ENCODE results near the gene WRAP73.
A peak's percentile ranks its signal among the peaks of the same experiment; 100 is the strongest.

WRAP73 gene

DNA sequence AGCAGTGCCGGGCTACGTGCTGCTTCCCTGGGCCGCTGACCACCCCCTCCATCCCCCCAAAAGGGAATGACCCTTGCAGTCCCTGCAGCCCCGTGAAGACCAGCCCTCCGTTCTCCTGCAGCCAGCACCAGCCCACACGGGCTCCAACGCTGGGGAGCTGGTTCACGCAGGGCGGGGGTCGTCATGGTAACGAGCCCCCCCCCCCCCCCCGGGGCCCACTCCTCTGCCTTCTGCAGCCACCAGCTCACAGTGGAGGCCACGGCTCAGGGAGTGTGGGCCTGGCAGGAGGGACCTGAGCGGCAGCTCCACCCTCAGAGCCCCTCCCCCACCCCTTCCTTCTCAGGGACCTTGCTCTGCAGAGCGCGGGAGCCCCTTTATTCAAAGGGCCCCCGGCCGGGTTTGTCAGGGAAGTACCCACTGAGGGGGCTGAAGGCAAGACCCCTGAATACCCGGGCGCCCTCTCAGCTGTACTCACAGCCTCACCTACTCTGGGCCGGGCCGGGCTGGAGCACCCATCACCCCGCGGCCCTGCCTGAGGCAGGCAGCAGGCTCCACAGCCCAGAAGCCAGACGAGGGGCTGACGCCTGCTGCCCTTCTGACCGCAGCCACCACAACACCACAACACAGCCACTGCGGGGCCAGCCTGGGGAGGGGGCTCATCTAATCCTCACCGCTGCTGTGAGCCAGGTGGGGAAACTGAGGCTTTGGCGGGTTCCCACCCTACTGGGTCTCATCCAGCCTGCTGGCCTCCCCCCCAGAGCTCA is 51.2 kb downstream of the WRAP73 start:
- no peak for DNase-seq (ENCODE audit: low spot score)
- peak overlapping the region; percentile 37 for H3K4me3 ChIP-seq
- TF ChIP-seq CTCF (IDR thresholded peaks at IDR 0.05), result no peak
- no peak overlapping the region for H3K27ac ChIP-seq

- no peak for TF ChIP-seq CTCF (IDR thresholded peaks at IDR 0.05)
- no peak for DNase-seq (ENCODE audit: low spot score)
- Histone ChIP-seq H3K4me3 (peak overlapping the region; percentile 37), H3K27ac (no peak overlapping the region)
These were observed 51.8 kb downstream of the WRAP73 start for GRCh38 chr1:3598051-3598491.

- TF ChIP-seq CTCF (IDR thresholded peaks at IDR 0.05), result no peak
- peak overlapping the region; percentile 37 for H3K4me3 ChIP-seq
- H3K27ac ChIP-seq, result no peak overlapping the region
- DNase-seq (ENCODE audit: low spot score), result no peak
These were observed 52.3 kb downstream of the WRAP73 start for GRCh38 chr1:3597599-3597964.

DNA sequence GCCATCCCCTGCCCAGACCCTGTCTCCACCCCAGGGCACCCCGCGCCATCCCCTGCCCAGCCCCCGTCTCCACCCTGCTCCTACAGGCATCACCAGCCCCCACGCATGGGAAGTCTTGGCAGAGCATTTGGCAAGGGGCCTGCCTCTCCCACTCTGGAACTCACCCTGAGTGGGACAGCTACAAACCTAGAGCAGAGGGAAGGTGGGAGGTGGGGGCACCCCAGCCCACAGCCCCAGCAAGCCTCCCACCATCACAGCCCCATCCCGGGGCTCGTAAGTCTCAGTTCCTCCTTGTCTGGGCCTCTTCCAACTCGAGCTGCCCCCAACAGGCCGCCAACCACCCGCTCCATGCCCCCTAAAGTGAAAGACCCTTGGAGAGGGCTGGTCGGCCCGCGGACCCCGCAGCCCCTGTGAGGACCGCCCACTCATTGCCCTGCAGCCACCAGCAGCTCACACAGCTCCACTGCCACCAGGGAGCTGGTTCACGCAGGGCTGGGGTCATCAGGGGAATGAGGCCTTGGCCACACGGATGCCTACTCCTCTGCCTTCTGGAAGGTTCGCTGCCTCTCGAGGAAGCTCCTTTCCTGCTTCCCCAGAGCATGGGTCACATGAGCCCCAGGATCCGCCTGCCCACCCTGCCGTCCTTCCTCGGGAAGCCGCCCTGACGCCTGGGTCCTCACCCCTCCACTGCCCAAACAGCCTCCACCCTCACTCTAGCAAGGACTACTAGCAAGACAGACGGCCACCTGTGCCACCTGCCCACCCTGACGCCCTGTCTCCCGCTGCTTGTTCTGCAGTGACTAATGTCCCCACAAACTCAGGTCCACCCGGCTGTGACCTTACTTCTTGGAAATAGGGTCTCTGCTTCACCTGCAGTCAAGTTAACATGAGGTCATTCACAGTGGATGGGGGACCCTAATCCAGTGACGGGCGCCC is 53.0 kb downstream of the WRAP73 start:
- no peak overlapping the region for H3K4me3 ChIP-seq
- no peak for DNase-seq (ENCODE audit: low spot score)
- TF ChIP-seq CTCF (IDR thresholded peaks at IDR 0.05), result no peak
- no peak overlapping the region for H3K27ac ChIP-seq

- no peak for TF ChIP-seq CTCF (IDR thresholded peaks at IDR 0.05)
- H3K27ac ChIP-seq, result no peak overlapping the region
- no peak for DNase-seq (ENCODE audit: low spot score)
- H3K4me3 ChIP-seq, result no peak overlapping the region
These were observed 54.0 kb downstream of the WRAP73 start for GRCh38 chr1:3595949-3596348.

GRCh38 chr1:3594706-3595377 is 55.1 kb downstream of the WRAP73 start:
- H3K4me3 ChIP-seq, result no peak overlapping the region
- DNase-seq (ENCODE audit: low spot score), result no peak
- TF ChIP-seq CTCF (IDR thresholded peaks at IDR 0.05), result no peak
- H3K27ac ChIP-seq, result no peak overlapping the region
